A549 treated with DMSO at 1 μM for 4 hours (cell line): ENCODE data around the gene IL17B. TPM values are rescaled to one million over a fixed set of nuclear protein-coding genes. Genes with fewer than 3 reads are reported as not detected.

Experiments
- total RNA-seq: library from RNA; stranded (reverse); fragments of 200-300 nt; extraction: Qiagen RNA extraction; gene quantifications from 5 replicates; pipeline ENCODE4 v1.2.3, GENCODE V29; 2022; ENCODE audit warnings: low read depth

Gene IL17B, protein sequence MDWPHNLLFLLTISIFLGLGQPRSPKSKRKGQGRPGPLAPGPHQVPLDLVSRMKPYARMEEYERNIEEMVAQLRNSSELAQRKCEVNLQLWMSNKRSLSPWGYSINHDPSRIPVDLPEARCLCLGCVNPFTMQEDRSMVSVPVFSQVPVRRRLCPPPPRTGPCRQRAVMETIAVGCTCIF
- not detected in 5 replicates for total RNA-seq

DNA sequence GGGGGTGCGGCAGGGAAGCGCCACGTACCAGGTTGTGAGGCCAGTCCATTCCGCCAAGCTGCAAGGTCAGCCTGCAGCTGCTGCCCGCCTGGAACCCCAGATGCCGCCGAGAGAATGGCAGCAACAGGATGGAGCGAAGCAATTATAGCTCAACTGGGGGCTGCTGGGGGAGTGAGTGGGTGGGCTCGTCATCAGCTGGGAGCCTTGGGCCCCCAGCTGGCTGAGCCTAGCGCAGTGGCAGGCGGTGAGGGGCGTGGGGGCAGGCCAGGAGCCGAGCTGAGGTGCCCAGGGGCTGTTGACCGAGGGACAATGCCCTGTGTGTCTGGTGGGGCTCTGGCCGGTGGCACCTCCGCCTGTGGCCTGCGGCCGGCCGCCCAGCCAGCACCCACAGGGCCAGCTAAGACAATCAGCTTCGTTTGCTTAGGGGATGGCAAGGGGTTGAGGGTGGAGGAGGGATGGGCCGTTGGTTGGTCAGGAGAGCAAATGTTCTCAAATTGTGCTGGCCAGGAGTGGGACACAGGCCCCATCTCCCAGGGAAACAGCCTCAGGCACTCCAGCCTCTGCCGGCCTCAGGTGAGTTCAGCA lies at the start of gene IL17B:
IL17B (minus strand) TSS at position 116 of the 585 bp plus-strand sequence; CDS start at position 49, 67 bp downstream.

DNA sequence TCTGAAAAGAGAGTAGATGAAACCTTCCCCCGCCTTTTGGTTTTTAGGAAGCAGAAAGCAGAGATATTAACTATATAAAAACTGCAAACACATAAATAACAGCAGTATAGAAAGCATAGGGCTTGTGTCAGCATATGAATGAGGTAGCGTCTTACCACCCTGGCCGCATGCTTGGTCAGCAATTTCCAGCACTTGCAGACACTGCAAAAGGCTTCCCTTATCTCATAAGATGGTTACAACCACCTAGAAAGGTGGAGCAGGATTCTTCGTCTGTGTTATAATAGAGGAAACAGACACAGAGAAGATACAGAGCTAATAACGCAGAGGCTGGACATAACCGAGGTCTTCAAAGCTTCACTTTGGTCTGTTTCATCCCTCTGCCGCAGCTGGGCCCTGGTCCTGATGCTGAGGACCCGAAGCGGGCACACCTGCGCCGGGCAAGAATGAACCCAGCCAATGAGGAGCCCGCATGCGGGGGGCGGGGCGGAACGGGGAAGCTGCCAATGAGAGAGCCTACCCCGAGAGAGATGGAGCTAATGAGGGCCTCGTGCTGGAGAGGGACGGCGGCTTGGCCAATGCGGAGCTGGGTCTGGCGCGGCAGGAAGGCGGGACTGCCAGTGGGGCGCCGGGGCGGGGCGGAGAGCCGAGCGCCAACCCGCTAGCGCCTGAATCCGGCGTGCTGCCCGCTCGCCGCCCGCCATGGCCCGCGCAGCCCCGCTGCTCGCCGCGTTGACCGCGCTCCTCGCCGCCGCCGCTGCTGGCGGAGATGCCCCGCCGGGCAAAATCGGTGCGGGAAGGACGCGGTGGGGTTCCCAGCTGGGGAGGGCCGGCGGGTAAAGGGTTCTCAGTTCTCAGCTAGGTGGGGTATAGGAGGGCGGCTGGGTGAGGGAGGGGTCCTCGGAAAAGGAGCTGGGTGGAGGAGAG lies 21.5 kb downstream of the IL17B start, which contains the start of gene PCYOX1L:
PCYOX1L (plus strand) TSS at position 677 of the 924 bp plus-strand sequence; CDS start at position 700, 23 bp downstream.

DNA sequence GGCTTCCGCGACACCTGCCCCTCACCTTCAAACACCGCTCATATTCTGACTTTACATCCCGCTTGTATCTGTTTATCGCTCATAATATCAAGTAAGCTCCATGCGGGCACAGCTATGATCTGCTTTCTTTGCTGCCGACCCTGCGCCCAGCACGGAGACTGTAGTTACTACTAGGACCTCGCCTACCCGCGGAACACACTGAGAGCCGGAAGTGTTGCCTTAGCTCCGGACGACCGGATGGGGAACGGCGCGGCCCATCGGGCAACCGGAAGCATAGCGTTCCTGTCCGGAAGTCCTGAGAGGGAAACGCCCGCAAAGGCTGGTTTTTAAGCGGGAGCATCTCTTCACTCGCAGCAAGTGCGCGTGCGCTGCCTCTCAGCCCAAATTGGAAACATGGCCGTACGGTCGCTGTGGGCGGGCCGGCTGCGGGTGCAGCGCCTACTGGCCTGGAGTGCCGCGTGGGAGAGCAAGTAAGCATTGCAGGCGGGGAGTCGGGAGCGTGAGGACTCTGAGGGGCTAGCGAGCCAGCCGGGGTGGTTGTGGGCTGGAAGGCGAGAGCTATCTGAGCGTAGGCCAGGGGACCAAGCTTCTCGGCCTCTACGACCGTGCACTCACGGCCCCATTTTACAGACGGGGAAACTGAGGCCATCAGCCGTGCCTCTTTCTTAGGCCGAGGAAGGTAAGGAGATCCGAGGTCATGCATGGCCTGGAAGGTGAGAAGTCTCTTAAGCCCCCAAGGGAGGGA lies 33.8 kb downstream of the IL17B start, which contains the start of gene GRPEL2:
GRPEL2 (plus strand) TSS at position 353 of the 745 bp plus-strand sequence; CDS start at position 394, 41 bp downstream.

Other genes starting within 250 kb of the IL17B start
- gene ABLIM3, start 237.8 kb downstream of the IL17B start, total RNA-seq = 5.7 to 8.2 TPM (median 6.7 TPM) in 5 replicates
- 4.7 to 6.7 TPM (median 5.7 TPM) in 5 replicates for gene AFAP1L1, start 107.4 kb downstream of the IL17B start, total RNA-seq
- 7.8 to 10.0 TPM (median 9.1 TPM) in 5 replicates for gene GRPEL2, start 33.8 kb downstream of the IL17B start, total RNA-seq
- gene PCYOX1L, start 21.2 kb downstream of the IL17B start, total RNA-seq = 1.9 to 2.9 TPM (median 2.9 TPM) in 5 replicates
- 116 to 142 TPM (median 122 TPM) in 5 replicates for gene CSNK1A1, start 172.1 kb upstream of the IL17B start, total RNA-seq
- gene ARHGEF37, start 202.2 kb upstream of the IL17B start, total RNA-seq = 0.73 to 1.3 TPM (median 0.89 TPM) in 5 replicates